Keratinocyte (primary cell): ENCODE measurements around the gene ARHGAP22. TPM values are rescaled to one million over a fixed set of nuclear protein-coding genes. Genes with fewer than 3 reads are reported as not detected.

ENCODE experiments used
- DNase-seq: peaks from one replicate; pipeline ENCODE4 v3.0.0-alpha.2; 2011; ENCODE audit warnings: low read depth, missing footprints, low spot score
- FAIRE-seq: peaks from 2 replicates; lab custom pipeline; 2011; peaks lifted over from hg19 to GRCh38; lab: Jason Lieb, UNC
- H2AFZ ChIP-seq: 2 replicates; pipeline ENCODE4 v1.6.0; 2012; ENCODE audit warnings: low read length, control low read depth, inconsistent platforms; ENCODE audit not compliant: control insufficient read depth
- H3K27ac ChIP-seq: 2 replicates; pipeline ENCODE4 v1.5.1; 2011; ENCODE audit warnings: low read length; ENCODE audit not compliant: control insufficient read depth, insufficient read depth
- H3K27me3 ChIP-seq: 3 replicates; pipeline ENCODE4 v1.6.0; 2011; ENCODE audit warnings: low read length; ENCODE audit not compliant: control insufficient read depth, insufficient read depth; ENCODE audit errors: extremely low read depth
- H3K36me3 ChIP-seq, 2 experiments: 2 replicates in 1 of 2; 3 replicates in 1 of 2; pipeline ENCODE4 v1.5.1; 2011; ENCODE audit warnings: low read length in 2 of 2, mild to moderate bottlenecking in 1 of 2; ENCODE audit not compliant: control insufficient read depth in 2 of 2, insufficient read depth in 2 of 2; ENCODE audit errors: extremely low read depth in 1 of 2
- H3K4me1 ChIP-seq: 3 replicates; pipeline ENCODE4 v1.5.1; 2011; ENCODE audit warnings: low read length; ENCODE audit not compliant: control insufficient read depth, insufficient read depth; ENCODE audit errors: extremely low read depth
- H3K4me2 ChIP-seq: 3 replicates; pipeline ENCODE4 v1.6.0; 2011; ENCODE audit warnings: low read depth, low read length; ENCODE audit not compliant: control insufficient read depth, insufficient read depth; ENCODE audit errors: extremely low read depth
- H3K4me3 ChIP-seq, 3 experiments: fragments of 200-600 bp in 1 of 3; sonication (generic) in 1 of 3; 2 replicates in 2 of 3; 3 replicates in 1 of 3; pipeline ENCODE4 v1.5.1; 2011 to 2016; ENCODE audit warnings: low read length in 3 of 3, mild to moderate bottlenecking in 3 of 3, control low read depth in 2 of 3, inconsistent platforms in 1 of 3, low read depth in 1 of 3, mixed read lengths in 1 of 3, mixed run types in 1 of 3, moderate library complexity in 1 of 3; ENCODE audit not compliant: control insufficient read depth in 2 of 3, insufficient read depth in 2 of 3; ENCODE audit errors: extremely low read depth in 1 of 3
- H3K79me2 ChIP-seq: 2 replicates; pipeline ENCODE4 v1.6.0; 2012; ENCODE audit warnings: low read length; ENCODE audit not compliant: control insufficient read depth, insufficient read depth
- H3K9ac ChIP-seq: 3 replicates; pipeline ENCODE4 v1.6.0; 2011; ENCODE audit warnings: low read length; ENCODE audit not compliant: control insufficient read depth, insufficient read depth; ENCODE audit errors: extremely low read depth
- H3K9me1 ChIP-seq: 3 replicates; pipeline ENCODE4 v1.6.0; 2011; ENCODE audit warnings: low read length; ENCODE audit not compliant: control insufficient read depth, insufficient read depth; ENCODE audit errors: extremely low read depth
- H3K9me3 ChIP-seq: 2 replicates; pipeline ENCODE4 v1.5.1; 2012; ENCODE audit warnings: low read depth, low read length; ENCODE audit not compliant: control insufficient read depth
- H4K20me1 ChIP-seq: 3 replicates; pipeline ENCODE4 v1.6.0; 2011; ENCODE audit warnings: low read length; ENCODE audit not compliant: control insufficient read depth, insufficient read depth; ENCODE audit errors: extremely low read depth
- CTCF ChIP-seq, 3 experiments: IDR thresholded peaks in 1 of 3; conservative IDR thresholded peaks in 1 of 3; optimal IDR thresholded peaks in 1 of 3; 2 replicates in 2 of 3; 3 replicates in 1 of 3; pipeline versions ENCODE3 to v1.5.1; 2011; ENCODE audit warnings: low read length in 3 of 3, mild to moderate bottlenecking in 3 of 3, moderate library complexity in 2 of 3, control low read depth in 1 of 3, inconsistent platforms in 1 of 3; ENCODE audit not compliant: insufficient read depth in 2 of 3; ENCODE audit errors: extremely low read depth in 1 of 3
- EZH2 ChIP-seq: IDR thresholded peaks from one replicate; pipeline ENCODE4 v1.6.1; 2012; ENCODE audit warnings: inconsistent platforms, mild to moderate bottlenecking, low read length, moderate library complexity
- dilution Hi-C: fragments of 300-500 bp; cut with MboI; formaldehyde crosslinking; loops from one replicate; pipeline ENCODE4 v1.7.0; 2020; ENCODE audit warnings: low sequenced_read_pairs; ENCODE audit not compliant: extremely low pct_ligation_motif_present
- polyA plus RNA-seq, 5 experiments: library from polyadenylated mRNA; depleted of rRNA in 3 of 5; stranded (reverse) in 3 of 5; stranded (forward) in 1 of 5; unstranded in 1 of 5; fragments of >200 nt; gene quantifications; 1 replicate in 1 of 5; 2 replicates in 3 of 5; 3 replicates in 1 of 5; pipeline versions ENCODE4 v1.2.1 to v1.2.3, GENCODE V29; 2011 to 2012; ENCODE audit warnings: missing spikeins in 2 of 5, low read depth in 1 of 5, low replicate concordance in 1 of 5

The ARHGAP22 gene
- polyA plus RNA-seq, 1 donor (not counting 4 experiments of a cell fraction or from before 2014, with no cell fraction given) = 4.9 TPM

- no peaks in the 10 kb centered on the region for H3K9me3 ChIP-seq
- no peak overlapping the region for H3K27ac ChIP-seq
- no peak overlapping the region for H3K4me3 ChIP-seq
- no peak overlapping the region for H2AFZ ChIP-seq
- H3K9me1 ChIP-seq = no peaks in the 10 kb centered on the region
- dilution Hi-C loops = no loop called here
- no peaks in the 10 kb centered on the region for H3K36me3 ChIP-seq
- H3K9ac ChIP-seq = no peak overlapping the region
- peaks cover 10% of the 10 kb centered on the region for H3K4me1 ChIP-seq
- H3K27me3 ChIP-seq = peaks cover 10% of the 10 kb centered on the region
- DNase-seq (no peak), FAIRE-seq (no peak)
- no peaks in the 10 kb centered on the region for H4K20me1 ChIP-seq
- H3K79me2 ChIP-seq = no peaks in the 10 kb centered on the region
- H3K4me2 ChIP-seq = no peak overlapping the region
- no peak for TF ChIP-seq CTCF (optimal IDR thresholded peaks at IDR 0.05 in 1 of 3, IDR thresholded peaks at IDR 0.05 in 1 of 3, conservative IDR thresholded peaks at IDR 0.05 in 1 of 3; ENCODE audit: extremely low read depth in 1 of 3, insufficient read depth in 2 of 3, low read length in 3 of 3)
- TF ChIP-seq EZH2 = no peak
Observed at GRCh38 chr10:48476279-48476982, 128.4 kb downstream of the ARHGAP22 start.

- dilution Hi-C loops = no loop called here
- FAIRE-seq = no peak
Observed at GRCh38 chr10:48475943-48476278, 129.0 kb downstream of the ARHGAP22 start.

More at GRCh38 chr10:48475943-48476278, 129.0 kb downstream of the ARHGAP22 start:
- Histone ChIP-seq H3K36me3 (no peaks in the 10 kb centered on the region), H3K9ac (no peak overlapping the region), H3K4me1 (peaks cover 16% of the 10 kb centered on the region), H2AFZ (no peak overlapping the region), H3K4me2 (no peak overlapping the region), H3K27me3 (peaks cover 6% of the 10 kb centered on the region), H3K79me2 (no peaks in the 10 kb centered on the region), H4K20me1 (no peaks in the 10 kb centered on the region), H3K4me3 (no peak overlapping the region), H3K27ac (no peak overlapping the region), H3K9me1 (no peaks in the 10 kb centered on the region), H3K9me3 (no peaks in the 10 kb centered on the region)
- DNase-seq = no peak
- TF ChIP-seq CTCF (optimal IDR thresholded peaks at IDR 0.05 in 1 of 3, IDR thresholded peaks at IDR 0.05 in 1 of 3, conservative IDR thresholded peaks at IDR 0.05 in 1 of 3; ENCODE audit: extremely low read depth in 1 of 3, insufficient read depth in 2 of 3, low read length in 3 of 3) = no peak
- no peak for TF ChIP-seq EZH2
